Lower leg skin (tissue), 4 donors: ENCODE measurements around the gene EIF4A2. TPM values are rescaled to one million over a fixed set of nuclear protein-coding genes. Genes with fewer than 3 reads are reported as not detected.
"Not testable (repeated sequence)": the region's sequence is repeated elsewhere in the genome, so short reads cannot be mapped to it uniquely, and the experiment has no call there.

Source experiments
- DNase-seq, 2 donors: peaks; one replicate each; pipeline ENCODE4 v3.0.0-alpha.2; 2019; ENCODE audit warnings: low spot score in 2 of 2
- H3K4me3 ChIP-seq: fragments of 200-600 bp; sonication (generic); 2 replicates; pipeline ENCODE4 v1.5.1; 2017; ENCODE audit warnings: mild to moderate bottlenecking, low read depth; ENCODE audit not compliant: poor library complexity, severe bottlenecking
- POLR2A ChIP-seq, 2 donors: fragments of 450-650 bp; IDR thresholded peaks; one replicate each; pipeline ENCODE4 v1.6.1; 2016 to 2017; ENCODE audit warnings: antibody characterized with exemption in 2 of 2, mild to moderate bottlenecking in 1 of 2, moderate library complexity in 1 of 2
- WGBS, 2 donors: methylation state at CpG; one replicate each; pipeline ENCODE4 v1.1.5; 2018; 5-methylcytosine and 5-hydroxymethylcytosine counted together
- intact Hi-C: fragments of 100-400 bp; cut with DNase I; formaldehyde crosslinking; loops from one replicate; pipeline ENCODE4 v1.15.0; 2023; ENCODE audit warnings: low total_unique reads
- total RNA-seq, 4 donors: library from RNA; depleted of rRNA; stranded (reverse); fragments of >200 nt; gene quantifications; one replicate each; pipeline ENCODE4 v1.1.0, GENCODE V29; 2016
- TF ChIP-seq, protein P1 (sequence below), 3 donors: fragments of 450-650 bp; IDR thresholded peaks; one replicate each; pipeline ENCODE4 v1.5.1; 2016; ENCODE audit warnings: antibody characterized with exemption in 3 of 3, mild to moderate bottlenecking in 3 of 3, moderate library complexity in 2 of 3

The EIF4A2 gene
- total RNA-seq, 4 donors from 2014 or later, result 224 to 547 (median 310) TPM

- no peak for DNase-seq
- no peak for TF ChIP-seq POLR2A (IDR thresholded peaks at IDR 0.05)
- TF ChIP-seq, protein P1, sequence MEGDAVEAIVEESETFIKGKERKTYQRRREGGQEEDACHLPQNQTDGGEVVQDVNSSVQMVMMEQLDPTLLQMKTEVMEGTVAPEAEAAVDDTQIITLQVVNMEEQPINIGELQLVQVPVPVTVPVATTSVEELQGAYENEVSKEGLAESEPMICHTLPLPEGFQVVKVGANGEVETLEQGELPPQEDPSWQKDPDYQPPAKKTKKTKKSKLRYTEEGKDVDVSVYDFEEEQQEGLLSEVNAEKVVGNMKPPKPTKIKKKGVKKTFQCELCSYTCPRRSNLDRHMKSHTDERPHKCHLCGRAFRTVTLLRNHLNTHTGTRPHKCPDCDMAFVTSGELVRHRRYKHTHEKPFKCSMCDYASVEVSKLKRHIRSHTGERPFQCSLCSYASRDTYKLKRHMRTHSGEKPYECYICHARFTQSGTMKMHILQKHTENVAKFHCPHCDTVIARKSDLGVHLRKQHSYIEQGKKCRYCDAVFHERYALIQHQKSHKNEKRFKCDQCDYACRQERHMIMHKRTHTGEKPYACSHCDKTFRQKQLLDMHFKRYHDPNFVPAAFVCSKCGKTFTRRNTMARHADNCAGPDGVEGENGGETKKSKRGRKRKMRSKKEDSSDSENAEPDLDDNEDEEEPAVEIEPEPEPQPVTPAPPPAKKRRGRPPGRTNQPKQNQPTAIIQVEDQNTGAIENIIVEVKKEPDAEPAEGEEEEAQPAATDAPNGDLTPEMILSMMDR (IDR thresholded peaks at IDR 0.05), result no peak
- intact Hi-C loops, result no loop called here
- WGBS, 2 donors, result 63 to 66% methylated on average over 4 of the region's 4 CpGs
- no peak overlapping the region for H3K4me3 ChIP-seq
Observed at GRCh38 chr3:186814100-186814499, 30.7 kb downstream of the EIF4A2 start.

GRCh38 chr3:186815435-186815834 is 32.1 kb downstream of the EIF4A2 start:
- intact Hi-C loops, result no loop called here
- 97 to 100% methylated on average over 1 of the region's 1 CpG for WGBS, 2 donors
- TF ChIP-seq, protein P1 (IDR thresholded peaks at IDR 0.05), result no peak
- TF ChIP-seq POLR2A (IDR thresholded peaks at IDR 0.05), result no peak
- no peak for DNase-seq
- no peak overlapping the region for H3K4me3 ChIP-seq

DNA sequence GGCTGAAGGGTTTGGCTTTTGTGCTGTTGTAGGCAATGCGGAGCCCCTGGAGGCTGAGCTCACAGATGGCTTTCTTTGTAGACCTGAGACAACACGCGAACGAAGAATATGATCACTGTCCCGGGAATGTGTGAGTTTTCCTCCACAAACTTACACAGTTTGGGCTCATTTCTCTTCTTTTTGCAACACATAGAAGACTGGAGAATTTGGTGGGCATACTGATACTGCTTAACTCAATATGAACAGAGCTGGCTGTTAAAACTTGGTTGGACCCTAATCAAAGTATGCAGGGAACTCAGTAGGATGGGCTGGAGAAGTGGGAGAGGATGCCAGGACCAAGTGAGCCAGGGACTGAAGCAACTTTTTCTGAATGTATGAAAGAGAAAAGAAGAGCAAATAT is 35.1 kb downstream of the EIF4A2 start:
- intact Hi-C loops, result no loop called here

GRCh38 chr3:186818956-186819355 is 35.6 kb downstream of the EIF4A2 start:
- H3K4me3 ChIP-seq, result no peak overlapping the region
- intact Hi-C loops, result no loop called here
- WGBS, 2 donors, result 83 to 88% methylated on average over 1 of the region's 1 CpG
- no peak for TF ChIP-seq POLR2A (IDR thresholded peaks at IDR 0.05)
- DNase-seq, result no peak

More for the DNA sequence above, 35.1 kb downstream of the EIF4A2 start:
- TF ChIP-seq POLR2A (IDR thresholded peaks at IDR 0.05), result no peak
- TF ChIP-seq, protein P1 (IDR thresholded peaks at IDR 0.05), result no peak
- DNase-seq, result no peak
- 87 to 89% methylated on average over 5 of the region's 5 CpGs for WGBS, 2 donors
- H3K4me3 ChIP-seq, result no peak overlapping the region

- no peak overlapping the region for H3K4me3 ChIP-seq
- intact Hi-C loops, result loop anchor here (10.0 kb wide), 1 partner anchor 207 kb away; the partner anchor contains the start of gene AHSG
- WGBS, 2 donors, result 48 to 50% methylated on average over 11 of the region's 11 CpGs
Observed at GRCh38 chr3:186821429-186822387, 38.3 kb downstream of the EIF4A2 start.

DNA sequence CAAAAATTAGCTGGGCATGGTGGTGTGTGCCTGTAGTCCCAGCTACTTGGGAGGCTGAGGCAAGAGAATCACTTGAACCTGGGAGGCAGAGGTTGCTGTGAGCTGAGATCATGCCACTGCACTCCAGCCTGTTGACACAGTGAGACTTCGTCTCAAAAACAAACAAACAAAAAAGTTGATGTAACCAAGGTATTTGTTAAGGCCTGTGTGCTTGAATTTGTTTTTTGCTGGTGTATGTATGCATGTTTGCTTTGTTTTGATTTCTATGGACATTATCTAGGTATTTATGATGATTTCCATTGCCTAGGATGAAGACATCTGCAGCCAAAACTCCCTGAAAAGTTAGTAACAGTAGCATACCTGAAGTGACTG is 39.0 kb downstream of the EIF4A2 start:
- 81 to 88% methylated on average over 1 of the region's 1 CpG for WGBS, 2 donors
- H3K4me3 ChIP-seq, result not testable (repeated sequence)
- intact Hi-C loops, result loop anchor here (10.0 kb wide), 1 partner anchor 208 kb away; the partner anchor contains the start of gene AHSG
- peak in 1 of 2 donors; percentile 43 for DNase-seq

More at GRCh38 chr3:186821429-186822387, 38.3 kb downstream of the EIF4A2 start:
- TF ChIP-seq, protein P1 (IDR thresholded peaks at IDR 0.05), result no peak
- no peak for TF ChIP-seq POLR2A (IDR thresholded peaks at IDR 0.05)
- DNase-seq, result peak in 1 of 2 donors; percentile 14
